GM21390 (cell line): ENCODE measurements around the gene ANKRD33.

Source experiments
- ATAC-seq: cut with Tn5 transposase; IDR thresholded peaks from one replicate; pipeline ENCODE4 v1.9.1; 2021; ENCODE audit not compliant: unreplicated experiment

ANKRD33 gene

GRCh38 chr12:51898506-51898905 lies 10.6 kb downstream of the ANKRD33 start:
- no peak for ATAC-seq

- no peak for ATAC-seq
These were observed 11.0 kb downstream of the ANKRD33 start for GRCh38 chr12:51898937-51899336.

- ATAC-seq: no peak
These were observed 12.5 kb downstream of the ANKRD33 start for GRCh38 chr12:51900323-51900889.

- no peak for ATAC-seq
These were observed 13.4 kb downstream of the ANKRD33 start for GRCh38 chr12:51901121-51901817.

GRCh38 chr12:51901881-51902280 lies 14.0 kb downstream of the ANKRD33 start:
- no peak for ATAC-seq

- no peak for ATAC-seq
These were observed 17.1 kb downstream of the ANKRD33 start for GRCh38 chr12:51904951-51905470.

DNA sequence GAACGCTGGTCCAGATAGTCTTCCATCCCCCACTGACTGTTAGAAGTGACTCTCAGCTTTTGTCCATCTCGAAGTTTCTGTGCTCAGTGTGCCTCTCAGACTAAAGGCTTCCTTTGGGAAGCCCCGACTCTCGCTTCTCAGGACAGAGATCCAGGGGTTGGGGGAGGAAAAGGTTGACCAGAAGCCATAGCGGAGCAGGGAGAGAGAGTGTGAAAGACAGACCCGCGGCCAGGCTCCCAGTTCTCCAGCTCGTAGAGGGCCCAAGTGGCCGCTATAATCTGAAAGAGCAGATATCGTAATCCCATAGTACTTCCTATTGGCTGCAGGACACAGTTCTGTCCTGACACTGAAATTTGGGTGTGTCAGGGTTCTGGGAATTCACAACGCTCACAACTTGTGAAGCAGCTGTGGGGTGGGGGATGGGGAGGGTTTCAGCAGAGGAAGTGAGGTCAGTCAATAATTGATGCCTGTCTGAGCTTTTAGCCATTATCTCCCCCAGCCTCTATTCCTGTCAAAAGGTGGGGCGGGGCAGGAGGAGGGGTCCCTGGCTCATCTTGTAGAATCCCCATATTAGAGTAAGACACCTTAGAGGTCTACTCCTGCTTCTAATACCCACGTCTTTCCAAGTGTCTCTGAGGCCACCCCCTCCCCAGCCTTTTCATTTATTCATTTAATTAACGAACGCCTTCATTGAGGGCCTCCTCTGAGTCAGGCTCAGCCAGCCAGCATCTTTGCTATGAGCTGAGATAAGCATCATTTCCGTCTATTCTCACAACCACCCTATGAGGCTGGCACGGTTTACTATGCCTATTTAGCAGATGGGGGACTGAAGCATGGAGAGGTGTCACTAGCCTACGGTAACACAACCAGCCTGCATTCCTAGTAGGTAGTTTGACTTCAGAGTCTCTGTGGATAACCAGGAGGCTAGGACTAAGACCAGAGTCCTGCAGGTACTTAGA lies 17.8 kb downstream of the ANKRD33 start:
- ATAC-seq: no peak

- ATAC-seq: no peak
These were observed 18.7 kb downstream of the ANKRD33 start for GRCh38 chr12:51906430-51907082.

DNA sequence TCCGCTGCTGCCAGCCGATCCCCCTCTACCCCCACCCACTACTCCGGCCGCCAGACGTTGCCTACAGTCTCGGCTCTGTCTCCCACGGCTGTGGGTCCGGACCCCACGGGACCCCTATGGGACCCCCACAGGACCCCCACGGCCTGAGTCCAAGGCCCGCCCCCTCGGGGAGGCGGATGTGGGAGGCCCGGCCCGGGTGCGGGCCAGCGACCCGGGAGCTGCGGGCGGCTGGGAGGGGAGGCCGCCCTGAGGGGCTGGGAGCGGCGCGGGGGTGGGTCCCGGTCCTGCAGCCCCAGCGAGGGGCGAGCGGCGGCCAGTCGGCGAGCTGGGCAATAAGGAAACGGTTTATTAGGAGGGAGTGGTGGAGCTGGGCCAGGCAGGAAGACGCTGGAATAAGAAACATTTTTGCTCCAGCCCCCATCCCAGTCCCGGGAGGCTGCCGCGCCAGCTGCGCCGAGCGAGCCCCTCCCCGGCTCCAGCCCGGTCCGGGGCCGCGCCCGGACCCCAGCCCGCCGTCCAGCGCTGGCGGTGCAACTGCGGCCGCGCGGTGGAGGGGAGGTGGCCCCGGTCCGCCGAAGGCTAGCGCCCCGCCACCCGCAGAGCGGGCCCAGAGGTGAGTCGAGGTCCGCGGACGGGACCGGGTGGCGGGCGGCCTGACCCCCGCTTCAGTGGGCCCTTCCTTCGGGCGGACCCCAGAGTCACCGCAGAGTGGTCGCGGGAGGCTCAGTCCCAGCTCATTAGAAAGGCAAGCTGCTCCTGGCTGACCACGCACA lies 19.4 kb downstream of the ANKRD33 start, which contains the start of gene ACVRL1:
Gene ACVRL1, plus strand, starts transcription at position 422 of the 773 bp plus-strand sequence. CDS start 4,971 bp downstream, outside the sequence.
- no peak for ATAC-seq

DNA sequence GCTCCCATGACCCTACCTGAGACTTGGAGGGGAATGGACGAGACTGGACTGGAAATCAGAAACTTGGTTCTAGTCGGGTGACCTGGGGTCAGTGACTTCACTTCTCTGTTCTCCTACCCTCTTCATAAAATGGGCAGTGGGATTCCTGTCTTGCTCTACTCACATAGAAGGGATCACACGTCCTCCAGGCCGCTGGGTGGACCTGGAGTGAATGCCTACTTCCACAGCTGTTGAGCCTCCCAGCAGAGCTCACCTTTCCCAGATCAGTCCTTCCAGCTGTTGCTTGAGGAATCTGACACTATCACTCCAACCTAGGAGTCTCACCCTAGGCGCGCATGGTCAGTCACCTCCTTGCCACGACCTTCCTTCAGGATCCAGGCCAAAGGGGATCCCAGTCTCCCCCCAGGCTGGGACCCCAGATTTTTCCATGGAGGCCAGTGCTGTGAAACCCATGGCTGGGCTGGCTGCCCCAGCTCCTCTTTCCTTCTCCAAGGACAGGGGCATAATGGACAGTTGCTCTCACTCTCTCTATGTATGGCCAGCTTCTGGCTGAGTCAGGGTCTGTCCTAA lies 20.0 kb downstream of the ANKRD33 start:
- ATAC-seq: no peak

DNA sequence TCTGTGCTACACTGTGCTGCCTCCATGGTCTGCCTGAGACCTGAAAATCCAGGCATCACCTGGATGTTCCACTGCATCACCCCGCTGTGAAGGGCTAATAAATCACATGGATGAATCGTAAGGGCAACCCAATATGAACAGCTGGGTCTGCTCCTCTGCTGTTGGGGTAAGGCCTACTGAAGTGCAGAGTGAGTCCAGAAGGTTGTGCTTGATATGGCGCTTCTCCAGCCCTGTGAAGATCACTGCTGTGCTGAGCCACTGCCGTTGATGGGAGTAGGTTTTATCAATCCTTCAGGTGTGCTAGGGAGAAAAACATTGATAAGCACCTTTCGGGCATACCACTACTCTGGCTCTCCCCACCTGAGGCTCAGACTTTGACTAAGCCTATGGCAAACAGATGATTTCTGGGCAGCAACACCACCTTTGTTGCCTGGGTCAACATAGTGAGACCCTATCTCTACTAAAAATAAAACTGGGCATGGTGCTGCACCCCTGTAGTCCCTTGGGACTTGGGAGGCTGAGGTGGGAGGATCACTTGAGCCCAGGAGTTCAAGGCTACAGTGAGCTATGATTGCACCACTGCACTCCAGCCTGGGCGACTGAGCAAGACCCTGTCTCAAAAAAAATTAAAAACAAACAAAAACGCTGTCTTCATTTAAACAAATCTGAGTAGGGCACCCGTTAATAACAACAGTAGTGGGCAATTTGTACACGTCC lies 21.1 kb downstream of the ANKRD33 start:
- ATAC-seq: no peak

DNA sequence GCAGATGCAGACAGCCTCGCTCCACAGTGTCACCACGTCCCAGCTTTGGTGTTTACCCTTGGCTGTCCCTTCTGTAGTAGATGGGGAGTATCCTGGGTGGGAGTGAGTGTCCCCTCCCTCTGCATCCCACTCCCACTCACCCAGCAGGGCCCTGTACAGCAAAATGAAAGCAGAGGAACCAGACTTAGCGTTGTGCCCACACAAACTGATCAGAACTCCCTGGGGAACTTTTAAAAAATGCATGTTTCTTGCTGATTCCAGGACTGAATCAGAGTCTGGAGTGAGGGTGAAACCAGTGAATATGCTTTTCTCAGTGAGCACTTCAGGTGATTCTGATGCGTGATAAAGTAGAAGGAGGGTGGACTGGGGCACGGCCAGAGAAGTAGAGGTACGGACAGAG lies 22.3 kb downstream of the ANKRD33 start:
- ATAC-seq: no peak

GRCh38 chr12:51910691-51911090 lies 22.8 kb downstream of the ANKRD33 start:
- no peak for ATAC-seq

DNA sequence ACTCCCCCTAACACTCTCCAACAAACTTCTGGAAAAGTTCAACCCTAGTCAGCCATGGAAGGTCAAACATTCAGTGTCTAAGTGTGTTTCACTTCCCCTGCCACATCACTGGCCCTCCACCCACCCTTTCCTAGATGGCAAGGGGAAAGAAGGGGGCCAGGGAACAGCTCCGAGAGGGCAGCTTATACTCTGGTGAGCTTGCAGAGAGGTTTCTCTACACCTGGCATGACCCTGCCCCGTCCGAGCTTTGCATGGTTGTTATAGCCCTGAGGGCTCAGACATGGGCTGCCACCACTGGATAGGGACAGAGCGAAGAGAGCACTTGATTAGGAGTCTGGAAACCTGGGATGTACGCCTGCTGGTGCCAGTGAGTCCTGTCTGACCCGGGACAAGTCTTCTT lies 23.4 kb downstream of the ANKRD33 start:
- no peak for ATAC-seq

DNA sequence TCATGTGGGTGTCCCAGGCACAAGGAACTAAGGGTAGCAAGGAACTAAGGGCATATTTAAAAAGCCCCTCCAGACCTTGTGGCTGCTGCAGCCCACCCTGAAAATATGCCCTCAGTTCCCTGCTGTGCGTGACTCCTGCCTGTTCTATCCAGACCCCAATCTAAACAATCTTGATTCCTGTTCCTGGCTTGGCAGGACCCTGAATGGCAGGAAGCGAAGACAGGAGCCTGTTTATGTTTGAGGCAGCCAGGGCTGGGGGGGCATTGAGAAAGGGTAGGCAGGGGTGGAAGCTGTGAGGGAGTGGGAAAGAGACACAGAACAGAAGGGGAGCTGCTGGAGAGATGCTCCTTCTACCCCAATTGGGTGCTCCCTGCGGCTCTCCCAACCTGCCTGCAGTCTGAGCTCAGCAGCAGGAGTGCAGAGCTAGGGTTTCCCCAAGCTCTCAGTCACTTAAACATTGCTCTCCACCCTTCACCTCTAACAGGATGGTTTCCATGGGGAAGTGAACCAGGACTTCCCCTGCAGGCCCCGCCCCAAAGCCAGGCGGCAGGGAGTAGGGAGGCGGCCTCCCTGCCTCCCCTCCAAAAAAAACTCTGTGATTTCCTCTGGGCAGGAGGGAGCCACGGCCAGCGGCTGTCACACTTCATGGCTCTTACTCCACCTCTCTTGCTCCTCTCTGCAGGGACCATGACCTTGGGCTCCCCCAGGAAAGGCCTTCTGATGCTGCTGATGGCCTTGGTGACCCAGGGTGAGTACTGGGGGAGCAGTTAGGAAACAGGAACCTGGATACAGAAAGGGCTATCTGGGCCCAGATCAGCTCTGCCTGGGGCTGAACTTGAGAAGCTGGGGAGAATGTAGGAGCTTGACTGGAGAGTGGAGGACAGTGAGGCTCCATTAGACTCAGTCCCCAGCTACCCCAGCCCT lies 24.1 kb downstream of the ANKRD33 start:
- no peak for ATAC-seq

GRCh38 chr12:51913071-51914033 lies 25.4 kb downstream of the ANKRD33 start:
- no peak for ATAC-seq
